HG03097 (cell line): ENCODE data around the gene TMEM89.

Experiments used
- ATAC-seq: cut with Tn5 transposase; IDR thresholded peaks from one replicate; pipeline ENCODE4 v1.9.1; 2021; ENCODE audit not compliant: unreplicated experiment, low FRiP score

Gene TMEM89

DNA sequence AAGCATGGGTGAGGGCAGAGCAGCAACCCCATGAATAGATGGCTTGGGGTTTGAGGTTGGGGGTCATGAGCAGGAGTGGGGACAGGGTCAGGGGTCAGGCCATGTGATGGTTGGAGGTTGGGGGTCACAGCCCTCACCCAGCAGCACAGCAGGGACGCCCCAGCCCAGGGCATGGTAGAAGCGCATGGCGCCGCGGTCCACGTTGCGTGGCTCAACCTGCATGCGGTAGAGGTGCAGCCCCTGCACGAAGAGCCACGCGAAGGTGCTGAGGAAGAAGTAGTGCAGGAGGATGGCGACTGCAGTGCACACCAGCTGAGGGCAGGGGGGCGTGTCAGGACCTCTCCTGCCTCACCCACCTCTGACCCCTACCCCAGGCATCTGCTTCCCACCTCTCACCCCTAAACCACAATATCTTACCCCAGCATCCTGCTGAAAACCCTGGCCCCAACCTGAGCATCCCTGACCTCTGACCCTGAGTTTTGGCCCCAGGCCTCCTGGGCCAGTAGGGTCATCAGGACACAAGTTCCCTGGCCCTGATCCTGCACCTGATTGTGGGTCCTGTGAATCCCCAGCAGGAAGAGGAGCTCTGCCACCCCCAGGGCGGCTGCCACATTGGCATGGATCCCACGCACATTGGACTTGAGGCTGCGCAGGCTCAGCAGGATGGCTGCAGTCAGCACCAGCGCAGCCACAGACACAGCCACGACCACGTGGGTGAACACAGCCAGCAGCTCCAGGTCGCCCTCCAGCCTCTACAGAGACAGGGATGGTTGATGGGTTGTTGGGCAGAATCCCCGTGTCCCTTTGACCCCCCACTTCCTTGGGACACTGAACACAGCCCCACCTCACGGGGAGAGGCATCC, 23.6 kb upstream of the TMEM89 start:
- no peak for ATAC-seq

GRCh38 chr3:48642605-48643004, 21.0 kb upstream of the TMEM89 start:
- ATAC-seq: no peak

DNA sequence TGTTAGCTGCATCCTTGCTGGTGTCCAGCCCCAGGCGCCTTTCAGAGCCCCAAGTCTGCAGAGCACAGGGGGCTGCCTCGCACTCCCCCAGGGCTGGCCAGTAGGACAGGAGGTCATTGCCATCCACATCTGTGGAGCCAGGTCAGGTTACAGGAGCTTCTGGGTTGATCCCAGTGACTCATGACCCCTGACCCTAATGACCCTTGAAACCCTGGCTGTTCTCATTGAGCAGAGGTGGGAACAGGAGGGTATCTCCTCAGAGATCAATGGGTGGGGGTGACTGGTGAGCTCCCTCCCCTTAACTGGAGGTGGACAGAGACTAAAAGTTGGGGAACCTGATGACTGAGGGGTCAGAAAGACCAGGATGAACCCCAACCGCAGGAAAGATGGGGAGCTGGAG, 19.8 kb upstream of the TMEM89 start:
- ATAC-seq: no peak

GRCh38 chr3:48639944-48640606, 18.5 kb upstream of the TMEM89 start:
- ATAC-seq: no peak

DNA sequence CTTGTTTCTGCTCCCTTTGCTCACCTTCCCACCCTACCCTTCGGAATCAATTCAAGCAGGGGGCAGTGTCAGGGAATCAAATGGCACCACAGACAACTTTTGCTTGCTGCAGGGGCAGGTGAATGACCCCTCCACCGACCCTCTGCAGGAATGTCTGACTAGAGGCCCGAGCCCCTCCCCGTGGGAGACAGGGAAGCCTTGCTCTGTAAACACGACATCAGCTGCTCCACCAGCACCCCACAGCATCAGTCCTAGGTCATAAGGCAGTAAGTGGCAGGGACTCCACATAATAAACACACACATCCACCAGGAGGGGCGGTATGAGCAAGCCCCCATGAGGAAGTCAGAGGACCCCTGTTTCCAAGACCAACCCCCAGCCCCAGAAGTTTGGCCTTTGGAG, 15.7 kb upstream of the TMEM89 start:
- no peak for ATAC-seq

DNA sequence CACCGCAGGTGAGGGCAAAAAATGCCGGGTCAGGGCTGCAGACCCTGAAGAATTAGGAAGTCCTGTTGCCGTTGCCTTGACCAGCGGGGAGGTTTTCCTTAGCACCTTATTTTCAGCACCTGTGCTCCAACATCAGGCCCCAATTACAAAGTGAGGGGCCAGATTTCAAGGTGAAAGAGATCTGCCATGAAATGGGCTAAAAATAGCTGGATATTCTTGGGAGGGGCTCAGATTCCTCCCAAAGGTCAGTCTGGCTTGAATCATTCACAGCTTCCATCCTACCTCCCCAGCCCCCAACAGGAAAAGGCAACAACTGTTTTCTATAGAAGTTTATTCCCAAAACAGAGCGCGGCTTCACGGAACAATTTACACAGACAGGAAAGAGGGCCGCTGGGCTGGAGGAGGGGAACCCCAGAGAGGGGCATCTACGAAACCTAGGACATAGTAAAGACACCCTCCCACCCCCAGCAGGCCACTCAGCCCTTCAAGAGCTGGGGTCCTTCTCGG, 14.6 kb upstream of the TMEM89 start:
- ATAC-seq: no peak

DNA sequence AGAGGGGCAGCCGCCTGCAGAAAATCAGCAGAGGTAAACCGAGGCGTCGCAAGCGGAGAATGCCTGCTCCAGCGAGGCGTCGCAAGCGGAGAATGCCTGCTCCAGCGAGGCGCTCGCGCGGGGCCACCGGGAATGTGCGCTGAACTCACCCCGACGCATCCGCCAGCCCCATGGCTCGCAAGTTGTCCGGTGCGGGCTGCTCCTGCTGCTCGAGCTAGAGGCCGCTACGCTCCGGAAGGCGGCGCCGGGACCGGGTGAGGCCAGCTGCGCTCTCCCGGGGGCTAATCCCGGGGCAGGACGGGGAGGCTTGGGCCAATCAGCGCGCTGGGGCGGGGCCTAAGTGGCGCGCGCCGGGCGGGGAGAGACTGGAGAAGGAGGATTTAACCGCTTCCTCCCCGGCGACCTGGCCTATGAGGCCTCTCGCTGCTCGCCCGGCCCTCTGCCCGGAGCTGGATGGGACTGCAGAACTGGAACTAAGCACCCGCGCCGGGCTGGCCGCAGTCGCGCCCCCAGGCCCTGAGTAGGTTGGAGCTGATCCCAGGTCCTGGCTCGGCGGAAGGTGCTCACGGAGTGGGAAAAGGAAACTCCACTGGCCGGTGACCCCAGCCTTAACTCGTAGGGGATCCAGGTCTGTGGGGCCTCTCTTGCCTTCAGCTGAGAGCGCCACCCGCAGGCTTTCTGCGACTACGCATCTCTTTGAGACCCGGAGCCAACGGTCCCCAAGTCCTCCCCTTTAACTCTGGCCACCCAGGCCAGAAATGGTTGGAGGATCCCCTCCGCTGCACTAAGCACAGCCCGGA, 13.9 kb upstream of the TMEM89 start, which contains the start of gene SLC26A6:
Gene SLC26A6 (minus strand): TSS at position 240 of the 800 bp plus-strand sequence. CDS start 68 bp downstream, at position 172.
- peak; percentile 87 for ATAC-seq

- no peak for ATAC-seq
Measured at GRCh38 chr3:48634661-48635221, 13.2 kb upstream of the TMEM89 start.

DNA sequence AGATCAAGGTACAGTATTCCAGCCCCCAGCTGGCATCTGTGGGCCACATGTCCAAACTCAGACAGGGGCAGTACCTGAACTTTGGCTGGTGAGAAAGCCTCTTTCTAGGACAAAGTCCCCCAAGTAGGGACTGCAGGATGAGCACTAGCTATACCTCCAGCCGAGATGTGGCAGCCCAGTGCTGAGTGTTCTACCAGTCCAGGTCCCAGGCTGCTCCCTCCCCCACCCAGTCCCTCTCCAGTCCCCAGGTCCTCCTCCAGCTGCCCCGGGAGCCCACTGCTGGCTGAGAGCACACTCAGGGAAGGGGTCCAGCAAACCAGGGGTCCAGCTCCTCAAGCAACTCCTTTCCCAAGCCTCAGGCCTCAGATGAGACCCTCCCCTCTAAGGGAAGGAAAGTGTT, 12.2 kb upstream of the TMEM89 start:
- ATAC-seq: no peak

- ATAC-seq: no peak
Measured at GRCh38 chr3:48633256-48633655, 11.7 kb upstream of the TMEM89 start.

DNA sequence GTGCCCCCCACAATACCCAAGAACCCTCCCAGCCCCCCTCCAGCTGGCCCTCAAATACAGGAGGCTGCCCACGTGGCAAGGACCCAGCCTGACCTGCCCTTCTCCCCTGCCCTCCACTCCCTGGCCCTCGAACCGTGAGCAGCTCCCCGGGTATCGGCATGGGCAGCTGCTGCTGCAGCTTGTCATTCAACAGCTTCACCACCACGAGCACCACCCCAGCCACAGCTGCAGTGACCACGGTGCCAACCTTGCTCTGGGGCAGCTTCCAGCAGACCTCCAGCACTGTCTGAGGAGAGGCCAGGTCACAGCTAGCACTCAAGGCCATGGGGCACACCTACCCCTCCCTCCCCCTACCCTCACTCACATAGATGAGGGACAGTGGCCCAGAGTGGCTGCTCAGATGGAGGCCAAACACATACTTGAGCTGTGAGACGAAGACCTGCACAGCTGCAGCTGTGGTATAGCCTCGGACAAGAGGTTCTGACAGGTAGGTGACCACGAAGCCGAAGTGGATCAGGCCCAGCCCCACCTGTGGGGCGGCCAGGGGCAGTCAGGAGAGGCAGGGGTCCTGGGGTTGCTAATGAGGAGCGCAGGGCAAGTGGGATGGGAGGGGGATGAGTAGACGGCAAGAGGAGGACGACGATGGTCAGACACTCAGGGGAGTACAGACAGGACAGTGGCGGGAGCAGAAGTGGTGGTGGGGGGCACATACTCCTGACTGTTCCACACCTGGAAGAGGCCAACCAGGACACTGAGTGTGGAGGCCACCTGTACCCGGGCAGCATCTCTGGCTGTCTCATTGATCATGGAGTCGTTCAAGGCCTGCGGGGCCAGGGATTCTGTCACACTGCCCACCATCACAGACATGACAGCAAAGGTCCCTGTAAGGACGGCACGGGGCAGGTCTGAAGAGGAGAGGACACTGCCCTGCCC, 10.2 kb upstream of the TMEM89 start:
- no peak for ATAC-seq

- no peak for ATAC-seq
Measured at GRCh38 chr3:48630833-48631232, 9.3 kb upstream of the TMEM89 start.

DNA sequence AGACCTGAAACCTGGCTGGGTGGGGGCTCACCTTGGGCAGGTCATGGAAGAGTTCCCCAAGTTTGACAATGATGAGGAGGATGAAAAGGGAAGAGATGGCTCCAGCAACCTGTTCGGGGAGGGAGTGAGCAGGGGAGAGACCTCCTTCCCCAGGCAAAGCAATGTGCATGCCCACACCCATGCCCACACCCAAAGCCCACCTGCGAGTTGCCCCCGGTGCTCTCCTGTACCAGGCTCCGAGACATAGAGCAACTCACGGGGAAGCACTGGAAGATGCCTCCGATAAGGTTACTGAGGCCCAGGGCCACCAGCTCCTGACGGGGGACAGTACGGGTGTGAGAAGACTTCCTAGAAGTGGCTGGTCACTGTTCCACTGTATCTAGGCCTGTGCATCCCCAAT, 8.8 kb upstream of the TMEM89 start:
- ATAC-seq: no peak

GRCh38 chr3:48629894-48630293, 8.3 kb upstream of the TMEM89 start:
- no peak for ATAC-seq

GRCh38 chr3:48628277-48629017, 6.9 kb upstream of the TMEM89 start:
- no peak for ATAC-seq

DNA sequence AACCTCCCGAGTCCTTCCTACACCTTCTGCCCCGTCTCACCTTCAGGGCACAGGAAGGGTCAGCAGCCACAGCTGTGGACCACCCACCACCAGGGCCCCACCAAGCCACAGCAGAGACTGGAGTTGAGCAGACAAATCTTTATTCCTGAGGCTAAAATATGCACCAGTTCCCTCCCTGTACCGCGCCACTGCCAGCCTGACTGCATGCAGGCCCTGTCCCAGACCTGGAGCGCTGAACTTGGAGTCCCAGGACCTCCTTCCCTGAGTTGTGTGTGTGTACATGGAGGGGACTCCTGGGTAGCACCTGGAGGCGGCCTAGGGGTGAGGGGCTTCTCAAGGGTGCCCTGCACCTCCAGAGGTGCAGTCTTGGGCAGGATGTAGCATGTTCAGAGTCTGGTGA, 4.0 kb upstream of the TMEM89 start:
- no peak for ATAC-seq

DNA sequence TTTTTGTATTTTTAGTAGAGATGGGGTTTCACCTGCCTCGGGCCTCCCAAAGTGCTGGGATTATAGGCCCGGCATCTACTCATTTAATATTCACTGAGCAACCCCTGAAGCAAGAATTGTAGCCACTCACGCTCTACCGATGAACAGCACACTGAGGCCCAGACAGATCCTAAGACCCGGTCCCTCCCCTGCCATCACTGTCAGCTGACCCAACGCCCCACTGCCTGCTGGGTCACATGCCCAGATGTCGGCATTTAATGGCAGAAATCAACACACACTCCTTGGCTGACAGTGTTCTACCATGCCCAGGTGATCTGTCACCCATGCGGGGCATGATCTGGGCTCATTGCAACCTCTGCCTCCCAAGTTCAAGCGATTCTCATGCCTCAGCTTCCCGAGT, 3.2 kb upstream of the TMEM89 start:
- ATAC-seq: no peak

GRCh38 chr3:48623851-48624547, 2.4 kb upstream of the TMEM89 start:
- no peak for ATAC-seq
